ENCODE results near the gene PTAFR.

Gene PTAFR

DNA sequence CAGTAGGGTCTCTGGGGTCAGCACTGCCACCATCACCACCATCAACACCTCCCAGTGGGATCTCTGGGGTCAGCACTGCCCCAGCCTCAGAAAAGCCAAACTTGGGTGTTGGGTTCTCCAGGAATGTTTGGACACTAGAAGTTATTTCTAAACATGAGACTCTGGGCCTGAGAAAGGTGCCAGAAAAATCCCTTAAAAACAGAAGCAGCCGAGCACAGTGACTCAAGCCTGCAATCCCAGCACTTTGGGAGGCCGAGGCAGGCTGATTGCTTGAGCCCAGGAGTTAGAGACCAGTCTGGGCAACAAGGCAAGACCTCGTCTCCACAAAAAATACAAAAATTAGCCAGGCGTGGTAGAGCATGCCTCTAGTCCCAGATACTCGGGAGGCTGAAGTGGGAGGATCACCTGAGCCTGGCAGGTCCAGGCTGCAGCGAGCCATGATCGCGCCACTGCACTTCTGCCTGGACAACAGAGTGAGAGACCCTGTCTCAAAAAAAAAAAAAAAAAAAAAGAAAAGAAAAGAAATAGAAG, 470 bp downstream of the PTAFR start:
- no peak for DNase-seq

GRCh38 chr1:28173980-28174297, 2.6 kb downstream of the PTAFR start:
- DNase-seq, result no peak

DNA sequence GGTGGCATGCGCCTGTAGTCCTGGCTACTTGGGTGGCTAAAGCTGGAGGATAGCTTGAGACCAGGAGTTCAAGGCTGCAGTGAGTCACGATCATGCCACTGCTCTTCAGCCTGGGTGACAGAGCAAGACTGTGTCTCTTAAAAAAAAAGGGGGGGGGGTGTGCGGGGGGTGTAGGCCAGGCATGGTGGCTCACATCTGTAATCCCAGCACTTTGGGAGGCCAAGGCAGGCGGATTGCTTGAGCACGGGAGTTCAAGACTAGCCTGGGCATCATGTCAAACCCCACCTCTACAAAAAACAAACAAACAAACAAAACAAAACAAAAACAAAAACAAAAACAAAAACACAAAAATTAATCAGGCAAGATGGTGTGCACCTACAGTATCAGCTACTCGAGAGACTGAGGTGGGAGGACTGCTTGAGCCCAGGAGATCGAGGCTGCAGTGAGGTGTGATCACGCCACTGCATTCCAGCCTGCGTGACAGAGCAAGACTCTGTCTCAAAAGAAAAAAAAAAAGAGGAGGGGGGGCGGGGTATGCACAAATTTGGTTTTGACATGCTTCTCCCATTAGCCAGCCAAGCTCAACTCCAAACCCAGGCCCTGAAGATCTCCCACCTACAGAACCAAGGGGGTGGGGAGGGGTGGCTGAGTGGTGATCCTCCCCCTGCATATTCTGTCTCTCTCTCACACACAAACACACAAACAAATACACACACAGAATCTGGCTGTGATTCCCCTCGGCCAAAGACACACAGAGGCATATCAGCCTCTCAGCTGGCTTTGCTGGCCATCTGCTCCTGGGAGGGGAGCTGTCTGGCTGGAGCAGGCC, 3.1 kb downstream of the PTAFR start:
- no peak for DNase-seq

GRCh38 chr1:28172713-28173150, 3.8 kb downstream of the PTAFR start:
- peak; percentile 23 for DNase-seq

DNA sequence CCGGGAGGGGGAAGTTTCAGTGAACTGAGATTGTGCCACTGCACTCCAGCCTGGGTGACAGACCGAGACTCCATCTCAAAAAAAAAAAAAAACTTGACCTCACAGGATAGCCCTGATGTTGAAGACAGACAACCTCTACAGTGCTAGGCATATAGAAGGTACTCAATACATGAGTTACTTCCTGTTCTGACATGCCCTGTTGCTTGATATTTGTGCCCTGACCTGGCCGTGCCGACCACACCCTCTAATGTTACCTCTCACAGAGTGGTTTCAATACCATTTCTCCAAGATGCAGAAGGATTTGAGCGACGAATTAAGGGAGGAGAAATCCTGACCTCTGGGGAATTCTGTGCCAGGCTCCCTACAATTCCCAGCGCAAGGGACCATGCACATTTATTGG, 5.2 kb downstream of the PTAFR start:
- no peak for DNase-seq

- no peak for DNase-seq
Observed at GRCh38 chr1:28170001-28170596, 6.4 kb downstream of the PTAFR start.

- no peak for DNase-seq
Observed at GRCh38 chr1:28163496-28164161, 12.9 kb downstream of the PTAFR start.

DNA sequence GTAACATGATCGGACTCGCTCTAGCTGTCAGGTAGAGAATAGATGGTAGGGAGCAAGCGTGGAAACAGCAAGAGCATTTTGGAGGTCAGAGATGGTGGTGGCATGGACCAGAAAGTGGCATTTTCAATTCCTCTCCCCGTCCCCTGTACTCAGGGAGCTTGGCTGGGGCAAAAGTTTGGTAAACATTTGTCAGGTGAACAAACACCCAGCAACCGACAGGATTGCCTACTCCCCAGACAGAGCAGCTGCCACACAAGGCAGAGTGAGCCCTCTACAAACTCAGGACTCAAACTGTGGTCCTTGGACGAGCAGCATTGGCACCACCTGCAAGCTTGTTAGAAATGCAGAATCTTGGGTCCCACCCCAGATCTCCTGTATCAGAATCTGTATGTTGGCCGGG, 14.3 kb downstream of the PTAFR start:
- DNase-seq, result no peak

DNA sequence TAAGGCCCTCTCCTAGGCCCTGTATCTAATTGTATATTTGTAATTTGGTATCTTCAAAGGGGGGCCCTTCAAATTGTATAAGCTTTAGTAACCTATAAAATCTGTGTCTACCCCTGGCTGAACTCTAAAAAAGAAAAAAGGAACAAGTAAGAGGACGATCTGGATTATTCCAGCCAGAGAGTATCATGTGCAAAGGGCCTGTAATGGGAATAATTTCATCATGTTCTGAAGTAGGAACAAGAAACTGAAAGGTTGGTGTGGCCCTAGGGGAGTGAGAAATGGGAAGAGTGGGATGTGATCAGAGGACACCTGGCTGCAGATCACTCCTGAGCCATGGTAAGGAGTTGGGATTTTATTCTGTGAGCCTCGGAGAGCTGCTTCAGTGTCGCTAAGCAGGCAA, 14.7 kb downstream of the PTAFR start:
- DNase-seq, result no peak

- DNase-seq, result no peak
Observed at GRCh38 chr1:28160782-28161266, 15.7 kb downstream of the PTAFR start.

GRCh38 chr1:28159680-28160079, 16.8 kb downstream of the PTAFR start:
- no peak for DNase-seq

GRCh38 chr1:28159243-28159642, 17.2 kb downstream of the PTAFR start:
- DNase-seq, result no peak

DNA sequence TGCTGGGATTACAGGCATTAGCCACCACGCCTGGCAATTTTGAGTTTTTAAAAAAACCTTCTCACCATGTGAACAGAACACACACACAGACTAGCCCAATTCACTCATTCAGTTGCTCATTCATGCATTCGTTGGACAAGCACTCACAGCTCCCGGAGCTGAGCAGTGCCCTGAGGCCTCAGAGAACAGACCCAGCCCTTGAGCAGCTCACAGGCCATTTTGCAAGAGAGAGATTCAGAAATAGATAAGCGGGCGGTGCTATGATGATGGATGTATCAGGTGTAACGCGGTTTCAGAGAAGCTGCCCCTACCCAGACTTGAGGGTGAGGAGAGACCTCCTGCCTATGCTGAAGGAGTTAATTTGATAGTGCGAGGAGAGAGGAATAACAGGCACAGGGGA, 18.6 kb downstream of the PTAFR start:
- no peak for DNase-seq

DNA sequence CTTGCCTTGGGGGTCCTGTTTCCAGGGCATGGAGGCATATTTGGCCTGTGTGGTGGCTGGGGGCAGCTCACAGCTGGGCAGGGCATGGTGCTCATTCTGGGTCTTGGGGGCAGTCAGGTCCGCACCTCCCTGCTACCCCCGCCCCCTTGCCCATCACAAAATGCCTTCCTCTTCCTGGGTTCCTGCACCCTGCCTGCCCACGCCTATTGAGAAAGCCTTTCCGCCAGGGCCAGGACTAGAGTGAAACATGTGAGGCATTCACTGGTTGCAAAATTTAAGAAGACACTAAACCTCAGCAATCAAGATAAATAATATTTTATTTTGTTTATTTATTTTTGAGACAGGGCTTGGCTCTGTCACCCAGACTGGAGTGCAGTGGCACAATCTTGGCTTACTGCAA, 19.7 kb downstream of the PTAFR start:
- DNase-seq, result no peak

- no peak for DNase-seq
Observed at GRCh38 chr1:28155628-28156027, 20.9 kb downstream of the PTAFR start.

DNA sequence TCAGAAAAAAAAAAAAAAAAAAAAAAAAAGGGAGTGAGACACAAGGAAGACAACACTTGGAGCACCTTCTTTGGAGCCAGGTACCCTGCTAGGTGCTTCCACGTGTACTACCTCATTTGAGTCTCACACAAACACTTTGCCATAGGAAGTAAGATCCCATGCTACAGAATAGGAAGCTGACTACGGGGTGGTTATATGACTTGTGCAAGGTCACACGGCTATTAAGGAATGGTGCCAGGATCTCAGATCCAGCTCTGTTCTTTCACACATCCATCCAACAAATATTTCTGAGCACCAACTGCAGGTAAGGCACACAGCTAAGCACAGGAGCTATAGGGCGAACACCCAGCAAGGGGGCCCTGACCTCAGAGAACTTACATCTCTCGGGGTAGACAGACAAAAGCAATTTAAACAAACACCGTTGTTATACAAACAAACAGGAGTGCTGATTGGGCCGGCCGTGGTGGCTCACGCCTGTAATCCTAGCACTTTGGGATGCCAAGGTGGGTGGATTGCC, 22.4 kb downstream of the PTAFR start:
- no peak for DNase-seq

DNA sequence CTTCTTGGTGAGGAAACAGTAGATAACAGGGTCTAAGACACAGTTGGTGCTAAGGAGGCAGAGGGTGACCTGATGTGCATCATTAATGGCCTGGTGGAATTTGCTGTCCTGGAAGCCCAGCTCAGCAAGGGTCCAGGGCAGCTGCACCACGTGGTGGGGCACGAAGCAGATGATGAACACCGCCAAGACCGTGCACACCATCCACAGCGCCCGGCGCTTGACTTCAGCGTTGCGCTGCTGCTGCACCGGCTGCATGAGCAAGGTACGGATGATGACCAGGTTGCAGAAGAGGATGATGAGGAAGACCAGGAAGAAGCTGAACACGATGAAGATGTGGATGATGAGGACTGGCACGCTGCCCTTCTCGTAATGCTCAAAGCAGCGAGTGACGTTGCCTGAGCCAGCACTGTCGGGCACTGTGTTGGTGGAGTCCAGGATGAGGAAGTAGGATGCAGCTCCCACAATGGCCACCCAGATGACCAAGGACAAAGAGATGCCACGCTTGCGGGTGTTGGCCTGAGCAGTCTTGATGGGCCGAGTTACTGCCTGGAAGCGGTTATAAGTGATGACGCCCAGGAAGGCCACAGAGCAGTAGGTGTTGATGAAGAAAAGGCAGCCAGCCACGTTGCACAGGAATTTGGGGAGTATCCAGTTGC, 26.2 kb downstream of the PTAFR start:
- DNase-seq, result no peak

- DNase-seq, result no peak
Observed at GRCh38 chr1:28148880-28149195, 27.7 kb downstream of the PTAFR start.

GRCh38 chr1:28147264-28148094, 29.0 kb downstream of the PTAFR start:
- no peak for DNase-seq

DNA sequence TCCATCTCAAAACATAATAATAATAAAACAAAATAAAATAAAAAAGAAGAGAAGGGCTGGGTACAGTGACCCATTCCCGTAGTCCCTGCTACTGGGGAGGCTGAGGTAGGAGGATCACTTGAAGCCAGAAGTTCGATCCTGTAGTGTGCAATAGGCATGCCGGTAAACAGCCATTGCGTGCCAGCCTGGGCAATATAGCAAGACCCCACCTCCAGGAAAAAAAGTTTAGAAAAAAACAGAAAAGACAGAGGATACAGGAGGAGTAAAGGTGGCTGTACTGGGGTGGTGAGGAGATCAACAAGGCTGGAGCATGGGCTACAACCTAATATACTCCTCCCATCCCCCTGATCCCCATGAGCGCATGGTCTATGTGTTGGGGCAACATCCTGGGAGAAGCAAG, 30.8 kb downstream of the PTAFR start:
- no peak for DNase-seq

GRCh38 chr1:28144203-28145135, 32.0 kb downstream of the PTAFR start:
- DNase-seq, result no peak
